ENCODE measurements around the gene ETNK2.

- no peak for TF ChIP-seq CTCF (IDR thresholded peaks at IDR 0.05; ENCODE audit: low read depth, low read length)
- no peak for TF ChIP-seq POLR2A (IDR thresholded peaks at IDR 0.05; ENCODE audit: extremely low read depth, insufficient read length)
- no peak for TF ChIP-seq MYC (IDR thresholded peaks at IDR 0.05; ENCODE audit: low read depth, low read length)
- TF ChIP-seq MAX (IDR thresholded peaks at IDR 0.05; ENCODE audit: low read depth, low read length) = no peak
These were observed 26.8 kb upstream of the ETNK2 start for GRCh38 chr1:204178487-204179281.
